ENCODE results near the gene C1QL4. TPM values are rescaled to one million over a fixed set of nuclear protein-coding genes. Genes with fewer than 3 reads are reported as not detected.
A peak's percentile ranks its signal among the peaks of the same experiment; 100 is the strongest.

The C1QL4 gene
- total and polyA plus RNA-seq, 9 of the 15 experiments (the other 6 are each of a cell fraction or from before 2014, with no cell fraction given): 0.08 to 2.1 (median 0.31) TPM

DNA sequence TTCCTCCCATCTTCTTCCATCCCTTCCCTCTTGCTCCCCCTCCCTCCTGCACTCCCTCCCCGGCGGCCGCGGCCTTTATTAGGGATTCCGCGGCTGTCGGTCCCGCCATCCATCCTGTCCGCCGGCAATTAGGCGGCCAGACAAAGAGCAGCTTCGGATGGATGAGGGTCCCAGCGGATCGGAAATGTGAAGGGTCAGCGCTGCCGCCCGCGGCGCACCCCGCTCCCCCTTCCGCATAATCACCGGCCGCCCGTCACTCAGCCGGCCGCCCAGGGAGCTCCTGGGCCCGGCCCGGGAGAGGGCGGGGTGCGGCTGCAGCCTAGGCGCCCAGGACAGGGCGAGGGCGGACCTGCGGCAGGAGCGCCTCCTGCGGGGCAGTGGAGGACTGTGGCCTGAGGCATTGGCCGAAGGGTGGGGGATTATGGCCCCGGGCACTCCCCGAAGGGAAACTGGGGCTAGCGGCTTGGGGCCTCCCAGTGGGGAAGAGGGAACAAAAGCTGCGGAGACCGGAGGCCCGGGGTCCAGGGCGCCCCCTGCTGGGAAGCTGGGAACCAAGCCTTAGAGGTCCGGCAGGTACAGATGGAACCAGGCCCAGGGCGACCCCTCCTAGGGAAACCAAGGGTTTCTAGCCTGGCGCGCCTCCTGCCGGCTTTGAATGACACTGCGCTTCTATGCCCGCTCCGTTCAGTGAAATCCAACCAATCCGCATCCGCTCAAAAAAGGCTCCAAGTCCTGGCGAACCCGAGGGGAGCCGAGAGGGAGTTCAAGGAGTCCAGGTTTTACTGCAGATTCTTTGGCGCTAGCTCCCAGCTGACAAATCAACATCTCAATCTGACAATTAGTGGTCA is 5.3 kb upstream of the C1QL4 start (continued):
- TF ChIP-seq, protein P1, sequence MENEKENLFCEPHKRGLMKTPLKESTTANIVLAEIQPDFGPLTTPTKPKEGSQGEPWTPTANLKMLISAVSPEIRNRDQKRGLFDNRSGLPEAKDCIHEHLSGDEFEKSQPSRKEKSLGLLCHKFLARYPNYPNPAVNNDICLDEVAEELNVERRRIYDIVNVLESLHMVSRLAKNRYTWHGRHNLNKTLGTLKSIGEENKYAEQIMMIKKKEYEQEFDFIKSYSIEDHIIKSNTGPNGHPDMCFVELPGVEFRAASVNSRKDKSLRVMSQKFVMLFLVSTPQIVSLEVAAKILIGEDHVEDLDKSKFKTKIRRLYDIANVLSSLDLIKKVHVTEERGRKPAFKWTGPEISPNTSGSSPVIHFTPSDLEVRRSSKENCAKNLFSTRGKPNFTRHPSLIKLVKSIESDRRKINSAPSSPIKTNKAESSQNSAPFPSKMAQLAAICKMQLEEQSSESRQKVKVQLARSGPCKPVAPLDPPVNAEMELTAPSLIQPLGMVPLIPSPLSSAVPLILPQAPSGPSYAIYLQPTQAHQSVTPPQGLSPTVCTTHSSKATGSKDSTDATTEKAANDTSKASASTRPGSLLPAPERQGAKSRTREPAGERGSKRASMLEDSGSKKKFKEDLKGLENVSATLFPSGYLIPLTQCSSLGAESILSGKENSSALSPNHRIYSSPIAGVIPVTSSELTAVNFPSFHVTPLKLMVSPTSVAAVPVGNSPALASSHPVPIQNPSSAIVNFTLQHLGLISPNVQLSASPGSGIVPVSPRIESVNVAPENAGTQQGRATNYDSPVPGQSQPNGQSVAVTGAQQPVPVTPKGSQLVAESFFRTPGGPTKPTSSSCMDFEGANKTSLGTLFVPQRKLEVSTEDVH (IDR thresholded peaks at IDR 0.05; ENCODE audit: low read depth, partially characterized antibody): peak; percentile 39
- no peak; the same call in none of the 2 replicates for TF ChIP-seq HDAC2 (IDR thresholded peaks at IDR 0.05)
- TF ChIP-seq, protein P2, sequence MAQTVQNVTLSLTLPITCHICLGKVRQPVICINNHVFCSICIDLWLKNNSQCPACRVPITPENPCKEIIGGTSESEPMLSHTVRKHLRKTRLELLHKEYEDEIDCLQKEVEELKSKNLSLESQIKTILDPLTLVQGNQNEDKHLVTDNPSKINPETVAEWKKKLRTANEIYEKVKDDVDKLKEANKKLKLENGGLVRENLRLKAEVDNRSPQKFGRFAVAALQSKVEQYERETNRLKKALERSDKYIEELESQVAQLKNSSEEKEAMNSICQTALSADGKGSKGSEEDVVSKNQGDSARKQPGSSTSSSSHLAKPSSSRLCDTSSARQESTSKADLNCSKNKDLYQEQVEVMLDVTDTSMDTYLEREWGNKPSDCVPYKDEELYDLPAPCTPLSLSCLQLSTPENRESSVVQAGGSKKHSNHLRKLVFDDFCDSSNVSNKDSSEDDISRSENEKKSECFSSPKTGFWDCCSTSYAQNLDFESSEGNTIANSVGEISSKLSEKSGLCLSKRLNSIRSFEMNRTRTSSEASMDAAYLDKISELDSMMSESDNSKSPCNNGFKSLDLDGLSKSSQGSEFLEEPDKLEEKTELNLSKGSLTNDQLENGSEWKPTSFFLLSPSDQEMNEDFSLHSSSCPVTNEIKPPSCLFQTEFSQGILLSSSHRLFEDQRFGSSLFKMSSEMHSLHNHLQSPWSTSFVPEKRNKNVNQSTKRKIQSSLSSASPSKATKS (CRISPR knock-in tag; IDR thresholded peaks at IDR 0.05): no peak
- no peak for TF ChIP-seq FOSL1 (tag; conservative IDR thresholded peaks at IDR 0.05)
- TF ChIP-seq TBL1XR1 (IDR thresholded peaks at IDR 0.05; ENCODE audit: low read length in 2 of 2): no peak; a peak in 1 of 4 replicates
- no peak for TF ChIP-seq ZNF707 (CRISPR knock-in tag; conservative IDR thresholded peaks at IDR 0.05)
- TF ChIP-seq, protein P3, sequence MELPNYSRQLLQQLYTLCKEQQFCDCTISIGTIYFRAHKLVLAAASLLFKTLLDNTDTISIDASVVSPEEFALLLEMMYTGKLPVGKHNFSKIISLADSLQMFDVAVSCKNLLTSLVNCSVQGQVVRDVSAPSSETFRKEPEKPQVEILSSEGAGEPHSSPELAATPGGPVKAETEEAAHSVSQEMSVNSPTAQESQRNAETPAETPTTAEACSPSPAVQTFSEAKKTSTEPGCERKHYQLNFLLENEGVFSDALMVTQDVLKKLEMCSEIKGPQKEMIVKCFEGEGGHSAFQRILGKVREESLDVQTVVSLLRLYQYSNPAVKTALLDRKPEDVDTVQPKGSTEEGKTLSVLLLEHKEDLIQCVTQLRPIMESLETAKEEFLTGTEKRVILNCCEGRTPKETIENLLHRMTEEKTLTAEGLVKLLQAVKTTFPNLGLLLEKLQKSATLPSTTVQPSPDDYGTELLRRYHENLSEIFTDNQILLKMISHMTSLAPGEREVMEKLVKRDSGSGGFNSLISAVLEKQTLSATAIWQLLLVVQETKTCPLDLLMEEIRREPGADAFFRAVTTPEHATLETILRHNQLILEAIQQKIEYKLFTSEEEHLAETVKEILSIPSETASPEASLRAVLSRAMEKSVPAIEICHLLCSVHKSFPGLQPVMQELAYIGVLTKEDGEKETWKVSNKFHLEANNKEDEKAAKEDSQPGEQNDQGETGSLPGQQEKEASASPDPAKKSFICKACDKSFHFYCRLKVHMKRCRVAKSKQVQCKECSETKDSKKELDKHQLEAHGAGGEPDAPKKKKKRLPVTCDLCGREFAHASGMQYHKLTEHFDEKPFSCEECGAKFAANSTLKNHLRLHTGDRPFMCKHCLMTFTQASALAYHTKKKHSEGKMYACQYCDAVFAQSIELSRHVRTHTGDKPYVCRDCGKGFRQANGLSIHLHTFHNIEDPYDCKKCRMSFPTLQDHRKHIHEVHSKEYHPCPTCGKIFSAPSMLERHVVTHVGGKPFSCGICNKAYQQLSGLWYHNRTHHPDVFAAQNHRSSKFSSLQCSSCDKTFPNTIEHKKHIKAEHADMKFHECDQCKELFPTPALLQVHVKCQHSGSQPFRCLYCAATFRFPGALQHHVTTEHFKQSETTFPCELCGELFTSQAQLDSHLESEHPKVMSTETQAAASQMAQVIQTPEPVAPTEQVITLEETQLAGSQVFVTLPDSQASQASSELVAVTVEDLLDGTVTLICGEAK (IDR thresholded peaks at IDR 0.05): 0 out of 2 replicates have a peak, but pooled peaks have one; percentile 33
- TF ChIP-seq, protein P3 (CRISPR knock-in tag; IDR thresholded peaks at IDR 0.05): no peak
- no peak for TF ChIP-seq U2AF2 (optimal IDR thresholded peaks at IDR 0.05; ENCODE audit: low read depth, low read length)
- TF ChIP-seq HMG20A (CRISPR knock-in tag; conservative IDR thresholded peaks at IDR 0.05): no peak
- TF ChIP-seq TAF1 (IDR thresholded peaks at IDR 0.05; ENCODE audit: control insufficient read depth, extremely low read depth, insufficient read depth, low read length, severe bottlenecking): no peak
- no peak for TF ChIP-seq GATAD2A (IDR thresholded peaks at IDR 0.05)
- TF ChIP-seq KDM1A (IDR thresholded peaks at IDR 0.05): no peak; a peak in 1 of 4 replicates

Measured in K562 (cell line).